Measurements from ENCODE around the gene PDS5B. TPM values are rescaled to one million over a fixed set of nuclear protein-coding genes. Genes with fewer than 3 reads are reported as not detected.
"Not testable (repeated sequence)": the region's sequence is repeated elsewhere in the genome, so short reads cannot be mapped to it uniquely, and the experiment has no call there.

The PDS5B gene
- total RNA-seq, 1 donor from 2014 or later = 60.7 TPM

- intact Hi-C loops (cut with micrococcal nuclease) = no loop called here
These were observed 59.6 kb downstream of the PDS5B start for GRCh38 chr13:32645854-32646253.

DNA sequence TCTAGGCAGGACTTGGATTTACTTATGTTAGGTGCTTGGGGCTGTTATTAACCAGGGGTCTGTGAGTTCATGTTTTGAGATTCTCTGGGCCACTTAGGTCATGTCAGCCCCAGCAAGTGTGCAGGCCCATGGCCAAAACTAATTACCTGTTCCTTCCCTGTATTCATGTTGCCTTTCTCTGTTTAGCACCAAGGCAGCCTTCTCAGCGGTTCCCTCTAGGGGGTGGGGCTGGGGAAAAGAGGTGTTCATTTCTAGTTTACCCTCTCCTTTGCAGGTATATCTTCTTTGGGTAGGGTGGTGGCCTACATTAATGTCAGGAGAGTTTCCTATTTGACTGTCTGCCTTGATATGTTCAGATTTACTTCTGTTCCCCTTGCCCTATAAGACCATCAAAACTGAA, 61.7 kb downstream of the PDS5B start:
- intact Hi-C loops (cut with micrococcal nuclease) = no loop called here

- intact Hi-C loops (cut with micrococcal nuclease) = loop anchor here (1.0 to 5.0 kb wide), 8 partner anchors 12 to 1071 kb away; partner anchors contain the start of genes BRCA2, KL and ZAR1L
These were observed 64.6 kb downstream of the PDS5B start for GRCh38 chr13:32650705-32651311.

DNA sequence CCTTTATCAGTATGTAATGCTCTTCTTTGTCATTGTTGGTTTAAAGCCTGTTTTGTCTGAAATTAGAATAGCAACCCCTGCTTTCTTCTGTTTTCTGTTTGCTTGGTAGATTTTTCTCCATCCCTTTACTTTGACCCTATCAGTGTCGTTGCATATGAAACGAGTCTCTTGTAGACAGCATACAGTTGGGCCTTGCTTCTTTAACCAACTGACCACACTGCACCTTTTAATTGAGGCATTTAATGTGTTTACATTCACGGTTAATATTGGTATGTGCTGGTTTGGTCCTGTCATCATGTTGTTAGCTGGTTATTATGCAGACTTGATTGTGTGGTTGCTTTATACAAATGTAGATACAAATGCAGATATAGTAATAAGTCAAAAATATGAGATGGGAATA, 71.1 kb downstream of the PDS5B start:
- intact Hi-C loops (cut with micrococcal nuclease) = no loop called here

DNA sequence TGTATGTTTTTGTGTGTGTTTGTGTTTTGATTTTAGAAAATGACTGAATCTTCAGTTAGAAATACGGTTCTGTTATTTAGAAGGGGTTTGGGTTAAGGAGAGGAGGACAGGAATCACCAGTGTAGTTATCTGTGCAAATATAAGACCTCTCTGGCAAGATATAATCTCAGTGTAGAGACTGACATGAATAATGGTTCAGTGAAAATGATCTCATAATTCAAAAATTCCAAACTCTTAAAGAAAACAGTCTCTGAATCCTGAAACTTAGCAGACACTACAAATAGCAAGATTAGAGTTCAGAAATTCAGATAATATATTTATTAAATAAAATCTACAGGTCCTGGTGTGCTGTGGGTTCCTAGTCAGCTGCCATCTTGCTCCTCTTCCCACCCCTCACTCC, 73.5 kb downstream of the PDS5B start:
- intact Hi-C loops (cut with micrococcal nuclease) = no loop called here

DNA sequence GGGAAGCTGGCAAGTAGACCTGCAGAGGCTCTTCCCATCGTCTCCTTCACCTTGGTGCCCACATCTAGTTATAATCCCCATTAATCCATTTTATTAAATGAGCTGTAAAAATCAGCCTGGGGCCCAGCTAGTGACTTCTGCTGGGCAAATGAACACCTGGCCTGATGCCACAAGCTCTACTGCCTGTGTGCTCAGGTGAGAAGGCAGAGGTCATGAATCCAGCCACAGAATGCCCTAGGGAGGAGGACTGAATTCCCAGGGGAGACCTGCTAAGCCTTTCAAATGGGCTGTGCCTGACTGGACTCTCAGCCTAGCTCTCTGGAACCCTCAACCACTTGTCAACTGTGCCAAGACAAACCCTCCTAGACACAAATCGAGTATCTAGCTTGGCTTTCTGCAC, 74.0 kb downstream of the PDS5B start:
- intact Hi-C loops (cut with micrococcal nuclease) = no loop called here

DNA sequence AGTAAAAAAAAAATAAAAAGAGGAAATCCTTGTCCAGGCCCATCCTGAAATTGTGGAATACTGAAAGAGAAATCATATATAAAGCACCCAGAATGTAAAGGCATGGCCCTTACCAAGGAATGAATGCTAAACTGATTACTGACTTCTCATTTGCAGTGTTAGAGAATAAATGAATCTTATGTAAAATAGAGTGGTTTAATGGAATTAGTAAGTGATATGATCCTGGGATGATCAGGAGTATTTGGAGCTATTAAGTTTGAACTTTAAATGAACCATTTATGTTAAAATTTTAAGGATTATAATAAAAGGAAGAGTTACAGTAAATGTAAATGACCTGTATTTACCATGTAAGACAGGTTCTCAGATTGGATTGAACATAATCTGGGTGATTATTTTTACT, 75.4 kb downstream of the PDS5B start:
- intact Hi-C loops (cut with micrococcal nuclease) = no loop called here

DNA sequence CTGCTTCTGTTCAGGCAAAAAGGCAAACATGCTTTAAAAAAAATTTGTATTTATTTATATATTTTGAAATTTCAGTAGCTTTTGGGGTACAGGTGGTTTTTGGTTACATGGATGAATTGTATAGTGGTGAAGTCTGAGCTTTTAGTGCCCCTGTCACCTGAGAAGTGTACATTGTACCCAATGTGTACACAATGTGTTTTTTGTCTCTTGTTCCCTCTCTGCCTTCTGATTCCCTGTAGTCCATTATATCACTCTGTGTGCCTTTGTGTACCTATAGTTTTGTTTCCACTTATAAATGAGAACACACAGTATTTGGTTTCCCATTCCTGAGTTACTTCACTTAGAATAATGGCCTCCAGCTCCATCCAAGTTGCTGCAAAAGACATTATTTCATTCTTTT, 77.4 kb downstream of the PDS5B start:
- intact Hi-C loops (cut with micrococcal nuclease) = no loop called here

- intact Hi-C loops (cut with micrococcal nuclease) = loop anchor here (5.0 kb wide), 1 partner anchor 350 kb away; the partner anchor contains the start of gene KL
These were observed 80.8 kb downstream of the PDS5B start for GRCh38 chr13:32666990-32667571.

DNA sequence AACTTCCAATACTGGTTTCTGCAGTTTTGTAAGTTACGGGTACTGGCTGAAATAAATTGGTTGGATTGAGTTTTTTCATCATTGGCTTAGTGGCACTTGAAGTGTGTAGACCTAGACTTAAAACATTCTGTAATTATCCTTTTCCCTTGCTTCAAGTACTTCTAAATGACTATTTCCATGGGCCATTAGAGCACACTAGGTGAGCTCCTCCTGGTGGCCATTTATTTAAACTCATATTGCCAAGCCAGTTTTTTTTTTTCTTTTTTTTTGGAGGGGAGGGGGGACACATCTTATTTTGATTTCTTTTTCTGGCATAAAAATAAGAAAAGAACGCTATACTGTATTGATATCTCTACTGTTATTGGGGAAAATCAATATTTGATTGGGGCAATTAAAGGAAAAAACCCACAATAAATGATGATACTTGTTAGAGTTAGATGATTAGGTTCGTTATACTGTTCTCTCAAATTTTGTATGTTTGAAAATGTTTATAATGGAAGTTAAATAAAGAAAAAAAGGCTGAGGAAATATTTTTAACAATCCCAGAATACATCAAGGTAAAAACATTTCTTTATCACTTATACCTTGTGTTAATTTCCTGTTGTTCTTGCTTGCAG, 82.9 kb downstream of the PDS5B start:
- intact Hi-C loops (cut with micrococcal nuclease) = loop anchor here (1.0 to 5.0 kb wide), 3 partner anchors 83 to 348 kb away; partner anchors contain the start of genes KL and PDS5B

- intact Hi-C loops (cut with micrococcal nuclease) = no loop called here
These were observed 88.3 kb downstream of the PDS5B start for GRCh38 chr13:32674503-32674902.

DNA sequence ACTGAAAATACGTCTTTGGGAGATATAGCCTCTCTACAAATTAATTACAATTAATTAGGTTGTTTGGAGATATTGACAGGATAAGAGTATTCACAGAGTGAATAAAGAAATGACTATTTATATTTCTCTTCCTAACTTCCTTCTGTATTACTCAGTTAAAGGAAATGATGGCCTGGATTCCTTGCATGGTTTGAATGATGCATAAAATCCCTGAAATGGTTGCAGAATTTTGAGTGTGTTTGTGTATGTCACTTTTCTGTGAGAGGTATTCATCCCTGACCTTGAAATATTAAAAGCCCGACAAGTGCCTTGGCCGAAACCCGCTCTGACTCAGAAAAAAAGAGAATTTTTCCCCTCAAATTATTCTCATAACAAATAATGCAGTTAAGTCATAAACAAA, 90.0 kb downstream of the PDS5B start:
- intact Hi-C loops (cut with micrococcal nuclease) = no loop called here

- intact Hi-C loops (cut with micrococcal nuclease) = no loop called here
These were observed 95.9 kb downstream of the PDS5B start for GRCh38 chr13:32682130-32682529.

DNA sequence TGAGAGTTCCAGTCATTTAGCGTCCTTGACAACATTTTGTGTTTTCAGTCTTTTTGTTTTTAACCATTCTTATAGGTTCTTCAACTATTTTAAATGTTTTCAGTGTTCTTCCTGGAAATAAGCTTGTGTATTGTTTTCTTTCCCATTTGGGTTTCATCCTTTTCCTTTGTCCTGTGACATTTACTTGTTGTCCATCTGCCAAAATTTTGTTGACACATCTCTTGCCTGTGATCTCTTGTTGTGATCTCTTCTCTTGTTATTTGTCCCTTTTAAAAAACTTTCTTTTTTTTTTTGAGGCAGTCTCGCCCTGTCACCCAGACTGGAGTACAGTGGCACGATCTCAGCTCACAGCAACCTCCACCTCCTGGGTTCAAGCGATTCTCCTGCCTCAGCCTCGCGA, 96.5 kb downstream of the PDS5B start:
- intact Hi-C loops (cut with micrococcal nuclease) = no loop called here

DNA sequence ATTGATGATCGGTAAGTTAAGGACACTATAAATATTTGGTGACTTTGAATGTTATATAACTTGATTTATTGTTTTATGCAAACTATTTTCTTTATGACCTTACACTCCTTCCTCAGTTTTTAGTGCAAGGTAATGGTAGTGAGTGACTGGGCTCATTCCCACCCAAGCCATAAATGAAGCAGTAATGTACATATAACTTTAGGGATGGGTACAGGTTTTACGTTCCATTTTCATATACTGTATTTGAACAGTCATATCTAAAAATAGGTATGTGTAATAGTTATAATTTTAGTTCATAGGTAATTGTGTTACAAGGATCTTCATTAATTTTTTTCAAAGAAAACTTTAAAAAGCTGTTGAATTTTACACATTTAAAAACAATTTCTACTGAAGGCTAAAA, 101.0 kb downstream of the PDS5B start:
- intact Hi-C loops (cut with micrococcal nuclease) = no loop called here

GRCh38 chr13:32695602-32696250, 109.5 kb downstream of the PDS5B start:
- intact Hi-C loops (cut with micrococcal nuclease) = no loop called here

DNA sequence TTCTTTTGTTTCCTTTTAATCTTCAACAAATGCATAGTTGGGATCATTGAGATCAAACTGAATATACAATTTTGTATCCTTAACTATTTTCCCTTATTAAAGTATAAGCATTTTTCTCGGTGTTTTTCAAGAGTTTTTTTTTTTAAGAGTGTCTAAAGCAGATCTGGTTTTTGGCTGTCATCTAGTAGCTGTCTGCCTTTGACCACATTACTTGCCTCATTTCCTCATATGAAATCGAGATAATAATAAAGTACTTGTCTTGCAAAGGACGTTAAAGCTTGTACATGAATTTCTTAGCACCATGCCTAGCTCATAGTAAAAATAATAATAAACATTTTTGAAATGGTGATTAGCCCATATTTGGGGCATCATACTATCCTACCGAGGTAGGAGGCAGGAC, 121.2 kb downstream of the PDS5B start:
- intact Hi-C loops (cut with micrococcal nuclease) = no loop called here

GRCh38 chr13:32713397-32713796, 127.1 kb downstream of the PDS5B start:
- intact Hi-C loops (cut with micrococcal nuclease) = no loop called here

DNA sequence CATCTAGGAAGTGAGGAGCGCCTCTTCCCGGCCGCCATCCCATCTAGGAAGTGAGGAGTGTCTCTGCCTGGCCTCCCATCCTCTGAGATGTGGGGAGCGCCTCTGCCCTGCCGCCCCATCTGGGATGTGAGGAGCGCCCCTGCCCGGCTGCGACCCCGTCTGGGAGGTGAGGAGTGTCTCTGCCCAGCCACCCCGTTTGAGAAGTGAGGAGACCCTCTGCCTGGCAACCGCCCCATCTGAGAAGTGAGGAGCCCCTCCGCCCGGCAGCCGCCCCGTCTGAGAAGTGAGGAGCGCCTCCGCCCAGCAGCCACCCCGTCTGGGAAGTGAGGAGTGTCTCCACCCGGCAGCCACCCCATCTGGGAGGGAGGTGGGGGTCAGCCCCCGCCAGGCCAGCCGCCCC, 129.9 kb downstream of the PDS5B start:
- intact Hi-C loops (cut with micrococcal nuclease) = not testable (repeated sequence)

DNA sequence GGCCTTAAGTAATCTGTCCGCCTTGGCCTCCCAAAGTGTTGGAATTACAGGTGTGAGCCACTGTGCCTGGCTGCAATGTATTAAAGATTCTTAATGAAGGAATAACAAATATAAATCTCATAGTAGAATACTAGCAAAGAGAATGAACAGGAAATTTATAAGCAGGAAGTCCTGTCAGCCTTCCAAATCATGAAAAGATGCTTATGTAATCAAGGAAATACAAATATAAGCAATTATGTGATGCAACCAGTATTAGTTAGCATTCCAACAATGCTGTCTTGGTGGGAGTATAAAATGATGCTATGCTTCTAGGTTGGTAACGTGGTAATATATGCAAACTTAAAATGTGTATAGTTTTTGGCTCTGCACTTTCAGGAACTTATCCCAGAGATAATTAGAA, 133.8 kb downstream of the PDS5B start:
- intact Hi-C loops (cut with micrococcal nuclease) = no loop called here

DNA sequence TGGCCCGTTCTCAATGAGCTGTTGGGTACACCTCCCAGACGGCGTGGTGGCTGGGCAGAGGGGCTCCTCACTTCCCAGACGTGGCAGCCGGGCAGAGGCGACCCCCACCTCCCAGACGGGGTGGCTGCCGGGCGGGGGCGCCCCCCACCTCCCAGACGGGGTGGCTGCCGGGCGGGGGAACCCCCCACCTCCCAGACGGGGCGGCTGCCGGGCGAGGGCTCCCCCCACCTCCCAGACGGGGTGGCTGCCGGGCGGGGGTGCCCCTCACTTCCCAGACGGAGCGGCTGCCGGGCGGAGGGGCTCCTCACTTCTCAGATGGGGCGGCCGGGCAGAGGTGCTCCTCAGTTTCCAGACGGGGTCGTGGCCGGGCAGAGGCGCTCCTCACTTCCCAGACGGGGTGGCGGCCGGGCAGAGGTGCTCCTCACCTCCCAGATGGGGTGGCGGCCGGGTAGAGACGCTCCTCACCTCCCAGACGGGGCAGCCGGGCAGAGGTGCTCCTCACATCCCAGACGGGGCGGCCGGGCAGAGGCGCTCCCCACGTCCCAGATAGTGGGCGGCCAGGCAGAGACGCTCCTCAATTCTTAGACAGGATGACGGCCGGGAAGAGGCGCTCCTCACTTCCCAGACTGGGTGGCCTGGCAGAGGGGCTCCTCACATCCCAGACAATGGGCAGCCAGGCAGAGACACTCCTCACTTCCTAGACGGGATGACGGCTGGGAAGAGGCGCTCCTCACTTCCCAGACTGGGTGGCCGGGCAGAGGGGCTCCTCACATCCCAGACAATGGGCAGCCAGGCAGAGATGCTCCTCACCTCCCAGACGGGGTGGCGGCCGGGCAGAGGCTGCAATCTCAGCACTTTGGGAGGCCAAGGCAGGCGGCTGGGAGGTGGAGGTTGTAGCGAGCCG, 135.1 kb downstream of the PDS5B start:
- intact Hi-C loops (cut with micrococcal nuclease) = not testable (repeated sequence)

All from T-helper 1 cell treated with Interleukin-12 subunit alpha and Interleukin-12 subunit beta and Interleukin-4 antibody, amounts not matched to agents 30 ng/mL and 1 ng/mL, for 36 hours (primary cell).